Renal pelvis (tissue), 4 donors: ENCODE measurements around the gene CAMSAP2. TPM values are rescaled to one million over a fixed set of nuclear protein-coding genes. Genes with fewer than 3 reads are reported as not detected.
"Not testable (repeated sequence)": the region's sequence is repeated elsewhere in the genome, so short reads cannot be mapped to it uniquely, and the experiment has no call there.

Experiments
- DNase-seq: peaks from one replicate; pipeline ENCODE4 v3.0.0-alpha.2; 2013
- polyA plus RNA-seq, 3 donors: library from polyadenylated mRNA; unstranded; fragments of 120-200 nt; gene quantifications; one replicate each; pipeline ENCODE4 v1.2.1, GENCODE V29; 2013; ENCODE audit not compliant: insufficient read length in 3 of 3

CAMSAP2 gene
- polyA plus RNA-seq, 3 donors = 33.9 to 39.5 (median 36.0) TPM

GRCh38 chr1:200733907-200734306, 4.8 kb upstream of the CAMSAP2 start:
- DNase-seq = no peak

DNA sequence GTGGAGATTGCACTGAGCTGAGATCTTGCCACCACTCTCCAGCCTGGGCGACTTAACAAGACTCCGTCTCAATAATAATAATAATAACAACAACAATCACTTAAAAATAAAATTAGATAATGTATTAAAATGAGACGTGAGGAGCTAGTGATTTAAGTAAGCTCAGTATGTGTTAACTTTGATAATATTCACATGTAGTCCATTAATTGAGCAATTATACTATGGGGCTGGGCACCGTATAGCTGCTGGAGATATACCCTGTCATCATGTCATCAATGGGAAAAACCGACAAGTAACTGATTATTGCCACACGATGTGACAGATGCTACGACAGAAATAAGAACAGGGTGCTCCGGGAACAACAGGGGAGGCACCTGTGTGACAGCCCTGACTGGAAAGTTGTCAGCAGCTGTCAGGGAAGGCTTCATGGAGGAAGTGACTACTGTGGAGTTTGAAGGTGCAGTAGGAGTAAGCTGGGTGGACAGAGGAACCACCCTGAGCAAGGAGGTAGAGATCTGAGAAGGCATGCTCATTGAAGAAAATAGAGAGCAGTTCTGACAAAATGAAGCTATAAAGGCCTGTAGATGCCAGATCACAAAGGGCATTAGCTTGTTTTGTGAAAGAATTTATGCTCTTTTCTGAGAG, 924 bp upstream of the CAMSAP2 start:
- DNase-seq = no peak

DNA sequence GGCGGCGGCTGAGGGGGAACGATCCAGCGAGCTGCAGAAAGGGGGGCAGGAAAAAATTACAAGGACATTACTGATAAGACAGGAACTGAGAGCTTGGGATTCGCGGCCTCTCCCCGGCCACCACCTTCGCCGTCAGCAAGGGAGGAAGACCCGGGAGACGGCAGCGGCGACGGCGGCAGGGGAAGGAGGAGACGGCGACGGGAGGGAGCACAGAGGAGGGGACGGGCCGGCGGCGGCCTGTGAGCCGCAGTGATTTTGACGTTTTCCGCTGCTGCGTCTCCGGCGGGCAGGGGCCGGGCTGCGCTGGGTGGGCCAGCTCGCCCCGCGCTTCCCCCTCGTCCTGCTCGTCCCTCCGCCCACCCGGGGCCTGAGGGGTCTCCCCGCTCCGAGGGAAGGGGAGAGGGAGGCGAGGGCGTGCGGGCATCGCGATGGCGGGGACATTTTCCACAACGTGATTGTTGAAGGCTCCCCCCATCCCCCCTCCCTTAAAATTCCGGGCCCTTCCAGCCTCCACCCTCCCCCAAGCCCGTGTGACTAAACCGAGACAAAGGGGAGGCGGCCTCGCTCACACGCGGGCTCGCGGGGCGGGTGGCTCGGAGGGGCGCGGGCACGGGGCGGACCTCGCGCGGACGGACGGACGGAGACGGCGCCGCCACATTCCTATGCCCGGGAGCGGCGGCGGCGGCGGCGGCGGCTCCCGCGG, 407 bp downstream of the CAMSAP2 start:
- DNase-seq = peak; percentile 86

- peak; percentile 23 for DNase-seq
Observed at GRCh38 chr1:200739702-200740570, 1.2 kb downstream of the CAMSAP2 start.

GRCh38 chr1:200740571-200741208, 2.0 kb downstream of the CAMSAP2 start:
- DNase-seq = no peak

DNA sequence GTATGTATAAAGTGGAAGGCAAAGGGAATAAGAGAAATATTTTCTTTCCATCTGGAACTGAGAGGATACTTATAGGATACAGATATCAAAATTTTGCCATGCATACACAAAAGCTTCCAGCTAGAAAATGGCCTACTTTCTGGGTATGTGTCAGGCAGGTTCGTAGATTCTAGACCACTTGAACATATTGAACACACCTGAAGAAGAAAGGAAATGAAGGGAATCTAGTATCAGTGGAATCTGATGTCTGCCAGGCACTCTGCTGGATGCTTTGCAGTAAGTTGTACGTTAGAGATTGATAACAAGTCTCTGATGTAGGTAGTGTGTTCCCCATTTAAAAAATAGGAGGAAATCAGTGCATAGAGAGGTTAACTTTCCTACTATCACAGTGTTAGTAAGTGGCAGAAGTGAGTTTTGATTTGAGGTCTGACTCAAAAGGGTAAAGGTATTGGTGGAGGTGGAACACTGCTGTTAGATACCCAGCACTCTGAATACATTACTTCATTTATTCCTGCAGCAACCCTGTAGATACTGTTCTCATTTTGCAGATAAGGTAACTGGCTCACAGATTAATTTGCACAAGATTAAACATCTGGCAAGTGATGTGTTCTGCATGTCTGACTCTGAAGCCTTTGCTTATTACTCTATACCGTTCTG, 3.0 kb downstream of the CAMSAP2 start:
- DNase-seq = no peak

DNA sequence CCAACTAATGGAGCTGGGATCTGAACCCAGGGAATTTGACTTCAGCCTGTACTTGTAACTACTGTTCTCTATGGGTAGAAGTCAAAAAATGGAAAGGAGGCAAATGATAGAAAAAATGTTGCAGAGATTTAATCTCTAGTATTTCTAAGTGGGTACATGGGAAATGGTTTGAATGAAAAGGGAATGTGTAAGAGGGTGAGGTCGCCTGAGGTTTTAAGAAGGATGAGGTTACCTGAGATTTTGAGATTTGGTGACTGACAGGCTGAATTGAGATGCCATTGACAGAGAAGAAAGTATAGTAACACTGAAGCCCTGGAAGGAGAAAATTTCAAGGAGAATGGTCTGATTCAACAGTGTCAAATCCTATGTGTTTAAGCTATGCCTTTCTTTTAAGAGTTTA, 5.5 kb downstream of the CAMSAP2 start:
- DNase-seq = no peak

- DNase-seq = no peak
Observed at GRCh38 chr1:200749090-200749489, 10.4 kb downstream of the CAMSAP2 start.

DNA sequence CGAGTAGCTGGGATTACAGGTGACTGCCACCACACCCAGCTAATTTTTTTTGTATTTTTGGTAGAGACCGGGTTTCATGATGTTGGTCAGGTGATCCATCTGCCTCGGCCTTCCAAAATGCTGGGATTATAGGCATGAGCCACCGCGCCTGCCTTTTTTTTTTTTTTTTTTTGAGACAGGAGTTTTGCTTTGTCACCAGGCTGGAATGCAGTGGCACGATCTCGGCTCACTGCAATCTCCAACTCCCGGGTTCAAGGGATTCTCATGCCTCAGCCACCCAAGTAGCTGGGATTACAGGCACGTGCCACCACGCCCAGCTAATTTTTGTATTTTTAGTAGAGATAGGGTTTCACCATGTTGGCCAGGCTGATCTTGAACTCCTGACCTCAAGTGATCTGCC, 12.1 kb downstream of the CAMSAP2 start:
- DNase-seq = not testable (repeated sequence)

- no peak for DNase-seq
Observed at GRCh38 chr1:200751717-200752116, 13.0 kb downstream of the CAMSAP2 start.

DNA sequence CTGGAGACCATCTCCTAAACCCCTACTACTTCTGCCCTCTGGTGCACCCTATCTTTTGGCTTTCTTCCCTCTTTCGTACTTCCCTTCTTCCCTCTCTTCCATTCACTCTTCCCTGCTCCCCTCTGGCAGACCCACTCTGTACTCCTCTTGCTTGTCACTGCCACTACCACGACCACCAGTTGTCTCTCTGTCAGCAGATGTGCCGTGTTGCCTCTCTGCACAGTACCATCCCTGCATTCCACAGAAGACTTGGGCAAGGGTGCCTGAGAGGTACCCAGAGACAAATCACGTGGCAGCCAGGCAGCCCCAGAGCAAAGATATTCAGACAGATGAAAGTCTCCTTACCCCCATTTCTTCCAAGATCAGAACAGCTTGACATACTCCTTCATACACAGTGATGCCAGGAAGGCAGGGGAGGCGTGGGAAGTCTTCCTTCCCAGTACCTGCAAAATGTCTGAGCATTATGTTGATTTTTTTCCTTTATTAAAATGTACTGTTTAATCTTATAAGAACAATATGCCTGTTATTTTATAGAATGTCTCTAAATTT, 15.0 kb downstream of the CAMSAP2 start:
- no peak for DNase-seq

GRCh38 chr1:200755456-200755855, 16.8 kb downstream of the CAMSAP2 start:
- DNase-seq = no peak

DNA sequence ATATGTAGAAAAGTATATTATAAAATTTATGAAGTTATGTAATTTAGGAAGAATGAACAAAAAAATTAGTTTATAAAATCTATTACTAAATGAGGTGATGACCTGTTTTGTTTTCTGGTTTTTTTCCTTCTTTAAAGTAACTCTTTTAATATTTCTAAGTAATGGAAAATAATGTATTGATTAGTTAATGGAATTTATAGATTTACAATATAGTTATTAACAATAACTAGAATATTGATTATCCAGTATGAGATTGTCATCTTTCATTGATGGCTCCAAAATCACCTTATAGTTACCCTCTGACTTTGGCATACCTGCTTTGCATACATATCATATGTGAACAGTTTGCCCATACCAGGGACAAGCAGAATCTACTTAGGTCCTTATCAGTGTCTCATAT, 23.4 kb downstream of the CAMSAP2 start:
- no peak for DNase-seq

DNA sequence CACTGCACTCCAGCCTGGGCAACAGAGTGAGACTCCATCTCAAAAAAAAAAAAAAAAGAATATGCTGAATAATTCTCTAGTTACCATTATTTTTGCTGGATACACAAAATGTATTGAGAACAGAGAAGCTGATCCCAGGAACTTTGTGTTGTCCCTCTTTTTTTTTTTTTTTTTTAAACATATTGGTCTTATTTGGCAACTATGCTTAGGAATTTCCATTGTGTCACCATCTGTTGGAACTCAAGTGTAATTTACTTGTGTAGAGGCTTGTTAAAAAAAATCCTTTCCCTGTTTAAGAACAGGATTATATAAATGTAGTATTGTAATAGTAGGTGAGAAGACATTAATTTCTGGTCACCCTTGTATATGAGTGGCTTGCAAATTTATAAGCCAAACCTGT, 28.6 kb downstream of the CAMSAP2 start:
- DNase-seq = no peak

GRCh38 chr1:200771625-200772555, 33.2 kb downstream of the CAMSAP2 start:
- no peak for DNase-seq

GRCh38 chr1:200774311-200774710, 35.6 kb downstream of the CAMSAP2 start:
- no peak for DNase-seq

GRCh38 chr1:200774735-200775444, 36.2 kb downstream of the CAMSAP2 start:
- no peak for DNase-seq

DNA sequence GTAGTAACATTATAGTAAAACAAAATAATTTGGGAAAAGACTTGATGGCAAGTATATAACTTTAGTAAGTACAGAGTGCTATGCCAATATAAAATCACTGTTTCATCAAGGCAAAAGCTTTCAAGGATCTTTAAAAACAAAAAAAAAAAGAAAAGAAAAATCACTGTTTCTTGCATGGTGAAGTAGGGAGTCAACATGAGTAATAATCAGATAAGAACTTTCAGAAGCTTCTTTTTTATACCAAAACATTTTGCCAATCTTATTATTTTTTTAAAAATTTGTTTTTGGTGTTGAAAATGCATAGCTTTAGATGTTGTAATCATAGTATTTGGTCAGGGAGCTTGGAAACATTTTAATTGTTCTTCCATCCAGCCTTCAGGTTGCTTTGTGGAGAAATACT, 37.2 kb downstream of the CAMSAP2 start:
- no peak for DNase-seq

GRCh38 chr1:200776949-200777348, 38.3 kb downstream of the CAMSAP2 start:
- DNase-seq = no peak

- no peak for DNase-seq
Observed at GRCh38 chr1:200778766-200779165, 40.1 kb downstream of the CAMSAP2 start.
